Measurements from ENCODE around the gene MACROD2. TPM values are rescaled to one million over a fixed set of nuclear protein-coding genes. Genes with fewer than 3 reads are reported as not detected.

MACROD2 gene
- total RNA-seq, 4 donors from 2014 or later: 8.7 to 17.8 (median 10.8) TPM

- no peak for DNase-seq
- no peaks in the 10 kb centered on the region for H3K4me1 ChIP-seq
- TF ChIP-seq, protein P1, sequence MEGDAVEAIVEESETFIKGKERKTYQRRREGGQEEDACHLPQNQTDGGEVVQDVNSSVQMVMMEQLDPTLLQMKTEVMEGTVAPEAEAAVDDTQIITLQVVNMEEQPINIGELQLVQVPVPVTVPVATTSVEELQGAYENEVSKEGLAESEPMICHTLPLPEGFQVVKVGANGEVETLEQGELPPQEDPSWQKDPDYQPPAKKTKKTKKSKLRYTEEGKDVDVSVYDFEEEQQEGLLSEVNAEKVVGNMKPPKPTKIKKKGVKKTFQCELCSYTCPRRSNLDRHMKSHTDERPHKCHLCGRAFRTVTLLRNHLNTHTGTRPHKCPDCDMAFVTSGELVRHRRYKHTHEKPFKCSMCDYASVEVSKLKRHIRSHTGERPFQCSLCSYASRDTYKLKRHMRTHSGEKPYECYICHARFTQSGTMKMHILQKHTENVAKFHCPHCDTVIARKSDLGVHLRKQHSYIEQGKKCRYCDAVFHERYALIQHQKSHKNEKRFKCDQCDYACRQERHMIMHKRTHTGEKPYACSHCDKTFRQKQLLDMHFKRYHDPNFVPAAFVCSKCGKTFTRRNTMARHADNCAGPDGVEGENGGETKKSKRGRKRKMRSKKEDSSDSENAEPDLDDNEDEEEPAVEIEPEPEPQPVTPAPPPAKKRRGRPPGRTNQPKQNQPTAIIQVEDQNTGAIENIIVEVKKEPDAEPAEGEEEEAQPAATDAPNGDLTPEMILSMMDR (IDR thresholded peaks at IDR 0.05): no peak
- no peak for TF ChIP-seq POLR2A (IDR thresholded peaks at IDR 0.05)
- no peak overlapping the region for H3K27ac ChIP-seq
- intact Hi-C loops (cut with DNase I): no loop called here
- 96 to 99% methylated on average over 3 of the region's 3 CpGs for WGBS, 2 donors
- no peaks in the 10 kb centered on the region for H3K9me3 ChIP-seq
- H3K4me3 ChIP-seq (replicated peaks in 1 of 3): no peak overlapping the region
- H3K27me3 ChIP-seq: no peaks in the 10 kb centered on the region
- no peaks in the 10 kb centered on the region for H3K36me3 ChIP-seq
Observed at GRCh38 chr20:14960831-14961230, 965.5 kb downstream of the MACROD2 start.

GRCh38 chr20:14963262-14963663 lies 967.9 kb downstream of the MACROD2 start:
- Histone ChIP-seq H3K4me3 (replicated peaks in 1 of 3) (no peak overlapping the region), H3K27me3 (no peaks in the 10 kb centered on the region), H3K36me3 (no peaks in the 10 kb centered on the region), H3K4me1 (no peaks in the 10 kb centered on the region), H3K27ac (no peak overlapping the region), H3K9me3 (no peaks in the 10 kb centered on the region)
- intact Hi-C loops (cut with DNase I): no loop called here
- no peak for DNase-seq
- TF ChIP-seq POLR2A (IDR thresholded peaks at IDR 0.05): no peak
- TF ChIP-seq, protein P1 (IDR thresholded peaks at IDR 0.05): no peak
- WGBS, 2 donors: 42 to 45% methylated on average over 3 of the region's 3 CpGs

DNA sequence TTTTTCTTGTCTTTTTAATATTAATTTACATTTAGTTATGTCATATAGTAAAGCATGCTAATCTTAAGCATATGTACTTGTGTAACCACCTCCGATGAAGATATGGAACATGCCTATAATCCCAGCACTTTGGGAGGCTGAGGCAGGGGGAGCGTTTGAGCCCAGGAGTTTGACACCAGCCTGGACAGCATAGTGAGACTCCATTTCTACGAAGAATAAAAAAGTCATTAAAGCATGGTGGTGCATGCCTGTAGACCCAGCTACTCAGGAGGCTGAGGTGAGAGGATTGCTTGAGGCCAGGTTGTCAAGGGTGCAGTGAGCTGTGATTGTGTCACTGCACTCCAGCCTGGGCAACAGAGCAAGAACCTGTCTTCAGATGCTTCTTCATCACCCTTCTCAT lies 970.9 kb downstream of the MACROD2 start:
- TF ChIP-seq, protein P1 (IDR thresholded peaks at IDR 0.05): no peak
- no peak for TF ChIP-seq POLR2A (IDR thresholded peaks at IDR 0.05)
- Histone ChIP-seq H3K4me3 (replicated peaks in 1 of 3) (no peak overlapping the region), H3K9me3 (no peaks in the 10 kb centered on the region), H3K4me1 (no peaks in the 10 kb centered on the region), H3K27me3 (no peaks in the 10 kb centered on the region), H3K36me3 (no peaks in the 10 kb centered on the region), H3K27ac (no peak overlapping the region)
- no peak for DNase-seq
- 94 to 98% methylated on average over 3 of the region's 3 CpGs for WGBS, 2 donors
- intact Hi-C loops (cut with DNase I): no loop called here

- no peaks in the 10 kb centered on the region for H3K36me3 ChIP-seq
- intact Hi-C loops (cut with DNase I): no loop called here
- no peak for TF ChIP-seq POLR2A (IDR thresholded peaks at IDR 0.05)
- TF ChIP-seq, protein P1 (IDR thresholded peaks at IDR 0.05): no peak
- no peak for DNase-seq
- H3K4me3 ChIP-seq (replicated peaks in 1 of 3): no peak overlapping the region
- no peaks in the 10 kb centered on the region for H3K9me3 ChIP-seq
- no peaks in the 10 kb centered on the region for H3K27me3 ChIP-seq
- no peaks in the 10 kb centered on the region for H3K4me1 ChIP-seq
- H3K27ac ChIP-seq: no peak overlapping the region
Observed at GRCh38 chr20:14966808-14967207, 971.5 kb downstream of the MACROD2 start.

DNA sequence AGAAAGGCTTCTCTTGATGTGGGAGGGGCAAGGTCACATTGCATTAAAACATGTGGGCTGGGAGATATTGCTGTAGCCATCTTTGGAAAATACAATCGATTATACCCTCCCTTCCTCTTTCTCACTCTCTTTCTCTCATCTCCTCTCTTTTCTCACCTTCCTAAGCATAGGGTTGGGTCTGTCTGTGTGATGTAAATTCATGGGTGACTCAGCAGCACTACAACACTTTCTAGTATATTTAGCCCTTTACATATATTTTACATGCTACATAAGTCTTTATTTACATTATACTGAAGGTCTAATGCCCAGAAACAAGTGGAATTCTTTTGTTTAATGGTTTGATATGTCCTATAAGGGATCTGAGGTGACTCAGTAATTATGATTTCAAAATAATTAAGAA lies 976.9 kb downstream of the MACROD2 start:
- H3K36me3 ChIP-seq: no peaks in the 10 kb centered on the region
- WGBS, 2 donors: 85 to 87% methylated on average over 1 of the region's 1 CpG
- no peaks in the 10 kb centered on the region for H3K27me3 ChIP-seq
- intact Hi-C loops (cut with DNase I): no loop called here
- no peak overlapping the region for H3K4me3 ChIP-seq (replicated peaks in 1 of 3)
- no peaks in the 10 kb centered on the region for H3K4me1 ChIP-seq
- TF ChIP-seq, protein P1 (IDR thresholded peaks at IDR 0.05): no peak
- TF ChIP-seq POLR2A (IDR thresholded peaks at IDR 0.05): no peak
- DNase-seq: no peak
- no peaks in the 10 kb centered on the region for H3K9me3 ChIP-seq
- no peak overlapping the region for H3K27ac ChIP-seq
